Measurements from ENCODE around the gene SUGCT. TPM values are rescaled to one million over a fixed set of nuclear protein-coding genes. Genes with fewer than 3 reads are reported as not detected.

Gene SUGCT
- total and polyA plus RNA-seq, 8 donors = 2.0 to 4.2 (median 2.9) TPM

- DNase-seq (no peak), ATAC-seq (no peak)
- Histone ChIP-seq H3K4me1 (no peaks in the 10 kb centered on the region), H3K4me3 (no peak overlapping the region), H3K36me3 (no peaks in the 10 kb centered on the region), H3K9me3 (no peaks in the 10 kb centered on the region), H3K27me3 (no peaks in the 10 kb centered on the region), H3K27ac (no peak overlapping the region)
- TF ChIP-seq CTCF (IDR thresholded peaks at IDR 0.05) = no peak
- intact Hi-C loops (cut with DNase I) = no loop called here
Observed at GRCh38 chr7:40799493-40800403, 664.9 kb downstream of the SUGCT start.

- intact Hi-C loops (cut with DNase I) = no loop called here
- no peak overlapping the region for H3K4me3 ChIP-seq
- H3K27ac ChIP-seq = no peak overlapping the region
- no peaks in the 10 kb centered on the region for H3K4me1 ChIP-seq
- H3K9me3 ChIP-seq = no peaks in the 10 kb centered on the region
- H3K36me3 ChIP-seq = no peaks in the 10 kb centered on the region
- TF ChIP-seq CTCF (IDR thresholded peaks at IDR 0.05) = no peak
- ATAC-seq = no peak
- DNase-seq = no peak
- H3K27me3 ChIP-seq = no peaks in the 10 kb centered on the region
Observed at GRCh38 chr7:40800771-40801170, 666.0 kb downstream of the SUGCT start.

- TF ChIP-seq CTCF (IDR thresholded peaks at IDR 0.05) = no peak
- ATAC-seq (no peak), DNase-seq (no peak)
- Histone ChIP-seq H3K4me1 (no peaks in the 10 kb centered on the region), H3K27me3 (no peaks in the 10 kb centered on the region), H3K9me3 (no peaks in the 10 kb centered on the region), H3K36me3 (no peaks in the 10 kb centered on the region), H3K4me3 (no peak overlapping the region), H3K27ac (no peak overlapping the region)
- intact Hi-C loops (cut with DNase I) = no loop called here
Observed at GRCh38 chr7:40802497-40802896, 667.7 kb downstream of the SUGCT start.

- Histone ChIP-seq H3K4me3 (no peak overlapping the region), H3K9me3 (no peaks in the 10 kb centered on the region), H3K36me3 (no peaks in the 10 kb centered on the region), H3K27me3 (no peaks in the 10 kb centered on the region), H3K27ac (no peak overlapping the region), H3K4me1 (no peaks in the 10 kb centered on the region)
- DNase-seq (no peak), ATAC-seq (no peak)
- intact Hi-C loops (cut with DNase I) = no loop called here
- TF ChIP-seq CTCF (IDR thresholded peaks at IDR 0.05) = no peak
Observed at GRCh38 chr7:40804477-40805215, 669.8 kb downstream of the SUGCT start.

- no peaks in the 10 kb centered on the region for H3K4me1 ChIP-seq
- H3K27me3 ChIP-seq = no peaks in the 10 kb centered on the region
- no peaks in the 10 kb centered on the region for H3K9me3 ChIP-seq
- no peaks in the 10 kb centered on the region for H3K36me3 ChIP-seq
- intact Hi-C loops (cut with DNase I) = no loop called here
- DNase-seq (no peak), ATAC-seq (no peak)
- TF ChIP-seq CTCF (IDR thresholded peaks at IDR 0.05) = no peak
- no peak overlapping the region for H3K4me3 ChIP-seq
- no peak overlapping the region for H3K27ac ChIP-seq
Observed at GRCh38 chr7:40805361-40805760, 670.6 kb downstream of the SUGCT start.

Measured in left lung (tissue), 10 donors.